Upper lobe of left lung (tissue), 6 donors: Measurements from ENCODE around the gene CALN1. TPM values are rescaled to one million over a fixed set of nuclear protein-coding genes. Genes with fewer than 3 reads are reported as not detected.

Source experiments
- ATAC-seq, 2 donors: fragments of 200-7000 bp; cut with Tn5 transposase; one replicate each; pipeline ENCODE4 v1.9.1; 2022; ENCODE audit warnings: mild to moderate bottlenecking in 2 of 2, moderate library complexity in 2 of 2; ENCODE audit not compliant: low FRiP score in 2 of 2
- DNase-seq, 2 donors: peaks; one replicate each; pipeline ENCODE4 v3.0.0-alpha.2; 2019 to 2020
- H3K27ac ChIP-seq, 4 donors: fragments of 200-600 bp; sonication (generic); one replicate each; pipeline ENCODE4 v1.5.1; 2016 to 2019
- H3K27me3 ChIP-seq, 4 donors: fragments of 200-600 bp; sonication (generic); one replicate each; pipeline ENCODE4 v1.5.1; 2017 to 2019
- H3K36me3 ChIP-seq, 4 donors: fragments of 200-600 bp; sonication (generic); one replicate each; pipeline ENCODE4 v1.5.1; 2016 to 2019
- H3K4me1 ChIP-seq, 4 donors: fragments of 200-600 bp; sonication (generic); one replicate each; pipeline ENCODE4 v1.5.1; 2018 to 2019
- H3K4me3 ChIP-seq, 4 donors: fragments of 200-600 bp; sonication (generic); one replicate each; pipeline ENCODE4 v1.5.1; 2017 to 2019; ENCODE audit warnings: mild to moderate bottlenecking in 2 of 4, moderate library complexity in 1 of 4
- H3K9me3 ChIP-seq, 4 donors: fragments of 200-600 bp; sonication (generic); one replicate each; pipeline ENCODE4 v1.5.1; 2018 to 2019
- EP300 ChIP-seq, 4 donors: sonication (generic); formaldehyde crosslinking; IDR thresholded peaks; one replicate each; pipeline ENCODE4 v1.5.1; 2017; ENCODE audit warnings: antibody characterized with exemption in 4 of 4, control low read depth in 2 of 4
- POLR2A ChIP-seq, 4 donors: fragments of 450-650 bp; IDR thresholded peaks; one replicate each; pipeline ENCODE4 v1.5.1; 2016 to 2017; ENCODE audit warnings: antibody characterized with exemption in 4 of 4, mild to moderate bottlenecking in 2 of 4
- POLR2AphosphoS5 ChIP-seq, 2 donors: sonication (generic); formaldehyde crosslinking; IDR thresholded peaks; one replicate each; pipeline ENCODE4 v1.5.1; 2017; ENCODE audit warnings: antibody characterized with exemption in 2 of 2
- WGBS, 2 donors: methylation state at CpG; one replicate each; pipeline ENCODE4 v1.1.5; 2017 to 2018; 5-methylcytosine and 5-hydroxymethylcytosine counted together
- total RNA-seq, 6 donors: library from RNA; depleted of rRNA in 4 of 6; stranded (reverse); fragments of >200 nt in 4 of 6; gene quantifications; one replicate each; pipeline versions ENCODE4 v1.1.0 to v1.2.1, GENCODE V29; 2016 to 2021
- TF ChIP-seq, protein P1 (sequence below), 6 experiments: fragments of 450-650 bp in 4 of 6; fragments of 200-600 bp in 2 of 6; sonication (generic) in 2 of 6; IDR thresholded peaks; one replicate each; pipeline ENCODE4 v1.5.1; 2016 to 2019; ENCODE audit warnings: antibody characterized with exemption in 6 of 6
- donor health status: DM: no; HTN: no; CAD: no; lungs with moderate emphysema.
- donor health status: DM: no; HTN: yes; CAD: no; lungs with severe emphysema.

Gene CALN1
- total RNA-seq, 6 donors from 2014 or later = 0.24 to 0.46 TPM; not detected in 4

GRCh38 chr7:71883415-71883814 lies 528.7 kb downstream of the CALN1 start:
- peaks cover 0 to 7% (median 3%) of the 10 kb centered on the region in 4 donors for H3K9me3 ChIP-seq
- WGBS, 2 donors = 86 to 90% methylated on average over 5 of the region's 5 CpGs
- no peaks in the 10 kb centered on the region for H3K36me3 ChIP-seq
- H3K4me3 ChIP-seq = no peak overlapping the region
- ATAC-seq (no peak), DNase-seq (no peak)
- H3K27ac ChIP-seq = no peak overlapping the region
- H3K27me3 ChIP-seq = no peaks in the 10 kb centered on the region
- H3K4me1 ChIP-seq = no peaks in the 10 kb centered on the region
- TF ChIP-seq POLR2A (IDR thresholded peaks at IDR 0.05) (no peak), EP300 (IDR thresholded peaks at IDR 0.05) (no peak), POLR2AphosphoS5 (IDR thresholded peaks at IDR 0.05) (no peak)
- TF ChIP-seq, protein P1, sequence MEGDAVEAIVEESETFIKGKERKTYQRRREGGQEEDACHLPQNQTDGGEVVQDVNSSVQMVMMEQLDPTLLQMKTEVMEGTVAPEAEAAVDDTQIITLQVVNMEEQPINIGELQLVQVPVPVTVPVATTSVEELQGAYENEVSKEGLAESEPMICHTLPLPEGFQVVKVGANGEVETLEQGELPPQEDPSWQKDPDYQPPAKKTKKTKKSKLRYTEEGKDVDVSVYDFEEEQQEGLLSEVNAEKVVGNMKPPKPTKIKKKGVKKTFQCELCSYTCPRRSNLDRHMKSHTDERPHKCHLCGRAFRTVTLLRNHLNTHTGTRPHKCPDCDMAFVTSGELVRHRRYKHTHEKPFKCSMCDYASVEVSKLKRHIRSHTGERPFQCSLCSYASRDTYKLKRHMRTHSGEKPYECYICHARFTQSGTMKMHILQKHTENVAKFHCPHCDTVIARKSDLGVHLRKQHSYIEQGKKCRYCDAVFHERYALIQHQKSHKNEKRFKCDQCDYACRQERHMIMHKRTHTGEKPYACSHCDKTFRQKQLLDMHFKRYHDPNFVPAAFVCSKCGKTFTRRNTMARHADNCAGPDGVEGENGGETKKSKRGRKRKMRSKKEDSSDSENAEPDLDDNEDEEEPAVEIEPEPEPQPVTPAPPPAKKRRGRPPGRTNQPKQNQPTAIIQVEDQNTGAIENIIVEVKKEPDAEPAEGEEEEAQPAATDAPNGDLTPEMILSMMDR (IDR thresholded peaks at IDR 0.05) = no peak

GRCh38 chr7:71871446-71871845 lies 540.7 kb downstream of the CALN1 start:
- Histone ChIP-seq H3K4me1 (no peaks in the 10 kb centered on the region), H3K9me3 (no peaks in the 10 kb centered on the region), H3K4me3 (no peak overlapping the region), H3K27me3 (no peaks in the 10 kb centered on the region), H3K36me3 (no peaks in the 10 kb centered on the region), H3K27ac (no peak overlapping the region)
- TF ChIP-seq POLR2AphosphoS5 (IDR thresholded peaks at IDR 0.05) (no peak), EP300 (IDR thresholded peaks at IDR 0.05) (no peak), POLR2A (IDR thresholded peaks at IDR 0.05) (no peak)
- TF ChIP-seq, protein P1 (IDR thresholded peaks at IDR 0.05) = no peak
- ATAC-seq = no peak
- no peak for DNase-seq
- WGBS, 2 donors = 75 to 79% methylated on average over 4 of the region's 4 CpGs

- Histone ChIP-seq H3K4me3 (no peak overlapping the region), H3K9me3 (no peaks in the 10 kb centered on the region), H3K4me1 (no peaks in the 10 kb centered on the region), H3K36me3 (no peaks in the 10 kb centered on the region), H3K27ac (no peak overlapping the region), H3K27me3 (no peaks in the 10 kb centered on the region)
- WGBS, 2 donors = 37 to 50% methylated on average over 2 of the region's 2 CpGs
- ATAC-seq = no peak
- no peak for TF ChIP-seq POLR2A (IDR thresholded peaks at IDR 0.05)
- TF ChIP-seq, protein P1 (IDR thresholded peaks at IDR 0.05) = no peak
- no peak for TF ChIP-seq EP300 (IDR thresholded peaks at IDR 0.05)
- TF ChIP-seq POLR2AphosphoS5 (IDR thresholded peaks at IDR 0.05) = no peak
- no peak for DNase-seq
Observed at GRCh38 chr7:71870812-71871211, 541.3 kb downstream of the CALN1 start.

- peak in 1 of 2 donors; percentile 26 for DNase-seq
- peak in 1 of 2 donors; percentile 56 for ATAC-seq
Observed at GRCh38 chr7:71868797-71869196, 543.3 kb downstream of the CALN1 start.

DNA sequence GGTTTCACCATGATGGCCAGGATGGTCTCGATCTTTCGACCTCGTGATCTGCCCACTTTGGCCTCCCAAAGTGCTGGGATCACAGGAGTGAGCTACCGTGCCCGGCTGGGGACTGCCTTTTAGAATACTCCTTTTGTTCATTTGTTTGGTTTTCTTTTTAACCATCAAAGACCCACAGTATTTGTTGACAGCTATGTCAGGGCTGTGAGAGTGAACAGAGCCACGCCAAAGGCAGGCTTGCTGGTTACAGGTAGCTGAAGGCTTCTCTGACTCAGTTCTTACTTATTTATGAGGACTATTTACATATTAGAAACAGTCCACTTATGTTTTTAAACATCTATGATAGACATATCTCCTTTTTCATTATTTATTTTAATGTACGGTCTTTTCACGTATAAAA lies 544.5 kb downstream of the CALN1 start:
- TF ChIP-seq, protein P1 (IDR thresholded peaks at IDR 0.05) = no peak
- no peak for TF ChIP-seq POLR2A (IDR thresholded peaks at IDR 0.05)
- no peak for TF ChIP-seq EP300 (IDR thresholded peaks at IDR 0.05)
- no peak for TF ChIP-seq POLR2AphosphoS5 (IDR thresholded peaks at IDR 0.05)
- H3K36me3 ChIP-seq = no peaks in the 10 kb centered on the region
- H3K4me3 ChIP-seq = no peak overlapping the region
- no peak for DNase-seq
- no peak for ATAC-seq
- no peaks in the 10 kb centered on the region for H3K9me3 ChIP-seq
- H3K27ac ChIP-seq = no peak overlapping the region
- no peaks in the 10 kb centered on the region for H3K4me1 ChIP-seq
- 72 to 83% methylated on average over 8 of the region's 8 CpGs for WGBS, 2 donors
- no peaks in the 10 kb centered on the region for H3K27me3 ChIP-seq

More at GRCh38 chr7:71868797-71869196, 543.3 kb downstream of the CALN1 start:
- Histone ChIP-seq H3K4me1 (no peaks in the 10 kb centered on the region), H3K27me3 (no peaks in the 10 kb centered on the region), H3K36me3 (no peaks in the 10 kb centered on the region), H3K27ac (no peak overlapping the region), H3K9me3 (no peaks in the 10 kb centered on the region), H3K4me3 (no peak overlapping the region)
- TF ChIP-seq EP300 (IDR thresholded peaks at IDR 0.05) (no peak), POLR2AphosphoS5 (IDR thresholded peaks at IDR 0.05) (no peak), POLR2A (IDR thresholded peaks at IDR 0.05) (no peak)
- TF ChIP-seq, protein P1 (IDR thresholded peaks at IDR 0.05) = no peak
- 43 to 50% methylated on average over 1 of the region's 1 CpG for WGBS, 2 donors
